Measurements from ENCODE around the gene ZNF771.

Gene ZNF771

GRCh38 chr16:30398661-30399434 is 8.6 kb upstream of the ZNF771 start:
- H3K36me3 ChIP-seq (ENCODE audit: control insufficient read depth in 5 of 5, insufficient read depth in 5 of 5, low read length in 5 of 5): peaks cover 0 to 16% (median 10%) of the 10 kb centered on the region in 5 donors
- no peaks in the 10 kb centered on the region for H3K9me3 ChIP-seq (ENCODE audit: control insufficient read depth in 5 of 5, low read length in 5 of 5)
- H3K4me3 ChIP-seq (ENCODE audit: low read depth in 1 of 5, low read length in 5 of 5): no peak overlapping the region
- H3K27me3 ChIP-seq (ENCODE audit: control insufficient read depth in 5 of 5, insufficient read depth in 4 of 5, low read length in 5 of 5): no peaks in the 10 kb centered on the region
- H3K27ac ChIP-seq (ENCODE audit: low read depth, low read length): no peak overlapping the region
- H3K4me1 ChIP-seq (ENCODE audit: control insufficient read depth in 5 of 5, insufficient read depth in 5 of 5, low read length in 5 of 5): peaks cover 2 to 33% (median 30%) of the 10 kb centered on the region in 5 donors
- H3K9ac ChIP-seq (ENCODE audit: low read length in 5 of 5): no peak overlapping the region

GRCh38 chr16:30399435-30400186 is 7.8 kb upstream of the ZNF771 start:
- Histone ChIP-seq H3K27ac (ENCODE audit: low read depth, low read length) (peak overlapping the region; percentile 75), H3K27me3 (ENCODE audit: control insufficient read depth in 5 of 5, insufficient read depth in 4 of 5, low read length in 5 of 5) (no peaks in the 10 kb centered on the region), H3K9ac (ENCODE audit: low read length in 5 of 5) (peak overlapping the region in 4 of 5 donors; percentile 79 to 86 (median 84)), H3K9me3 (ENCODE audit: control insufficient read depth in 5 of 5, low read length in 5 of 5) (no peaks in the 10 kb centered on the region), H3K4me3 (ENCODE audit: low read depth in 1 of 5, low read length in 5 of 5) (peak overlapping the region; percentile 17 to 83 (median 80)), H3K4me1 (ENCODE audit: control insufficient read depth in 5 of 5, insufficient read depth in 5 of 5, low read length in 5 of 5) (peaks cover 2 to 28% (median 24%) of the 10 kb centered on the region in 5 donors), H3K36me3 (ENCODE audit: control insufficient read depth in 5 of 5, insufficient read depth in 5 of 5, low read length in 5 of 5) (peaks cover 0 to 16% (median 10%) of the 10 kb centered on the region in 5 donors)

- Histone ChIP-seq H3K9me3 (ENCODE audit: control insufficient read depth in 5 of 5, low read length in 5 of 5) (no peaks in the 10 kb centered on the region), H3K9ac (ENCODE audit: low read length in 5 of 5) (no peak overlapping the region), H3K36me3 (ENCODE audit: control insufficient read depth in 5 of 5, insufficient read depth in 5 of 5, low read length in 5 of 5) (peaks cover 0 to 16% (median 10%) of the 10 kb centered on the region in 5 donors), H3K27me3 (ENCODE audit: control insufficient read depth in 5 of 5, insufficient read depth in 4 of 5, low read length in 5 of 5) (no peaks in the 10 kb centered on the region), H3K27ac (ENCODE audit: low read depth, low read length) (no peak overlapping the region), H3K4me3 (ENCODE audit: low read depth in 1 of 5, low read length in 5 of 5) (no peak overlapping the region), H3K4me1 (ENCODE audit: control insufficient read depth in 5 of 5, insufficient read depth in 5 of 5, low read length in 5 of 5) (peaks cover 4 to 19% (median 17%) of the 10 kb centered on the region in 5 donors)
Measured at GRCh38 chr16:30401768-30402425, 5.5 kb upstream of the ZNF771 start.

DNA sequence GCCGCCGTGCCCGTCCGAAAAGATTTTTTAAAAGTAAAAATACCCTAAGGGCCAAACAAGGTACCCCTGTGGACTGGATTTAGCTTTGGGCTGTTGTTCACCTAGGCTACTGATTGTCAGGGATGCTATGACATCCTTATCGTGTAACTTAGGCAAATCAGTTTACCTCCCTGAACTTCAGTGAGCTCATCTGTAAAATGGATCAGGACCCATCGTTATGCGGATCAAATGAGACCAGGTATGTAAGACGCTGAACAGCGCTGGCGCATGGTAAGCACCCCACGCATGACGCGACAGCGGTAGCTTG is 658 bp upstream of the ZNF771 start:
- H3K9ac ChIP-seq (ENCODE audit: low read length in 5 of 5): peak overlapping the region in 4 of 5 donors; percentile 68 to 85 (median 77)
- H3K4me3 ChIP-seq (ENCODE audit: low read depth in 1 of 5, low read length in 5 of 5): peak overlapping the region; percentile 59 to 77 (median 68)
- H3K36me3 ChIP-seq (ENCODE audit: control insufficient read depth in 5 of 5, insufficient read depth in 5 of 5, low read length in 5 of 5): peaks cover 0 to 5% (median 5%) of the 10 kb centered on the region in 5 donors
- H3K27ac ChIP-seq (ENCODE audit: low read depth, low read length): peak overlapping the region; percentile 63
- peaks cover 4 to 27% (median 24%) of the 10 kb centered on the region in 5 donors for H3K4me1 ChIP-seq (ENCODE audit: control insufficient read depth in 5 of 5, insufficient read depth in 5 of 5, low read length in 5 of 5)
- H3K9me3 ChIP-seq (ENCODE audit: control insufficient read depth in 5 of 5, low read length in 5 of 5): no peaks in the 10 kb centered on the region
- H3K27me3 ChIP-seq (ENCODE audit: control insufficient read depth in 5 of 5, insufficient read depth in 4 of 5, low read length in 5 of 5): no peaks in the 10 kb centered on the region

GRCh38 chr16:30407804-30408534 is 563 bp downstream of the ZNF771 start:
- H3K4me1 ChIP-seq (ENCODE audit: control insufficient read depth in 5 of 5, insufficient read depth in 5 of 5, low read length in 5 of 5): peaks cover 4 to 27% (median 24%) of the 10 kb centered on the region in 5 donors
- H3K4me3 ChIP-seq (ENCODE audit: low read depth in 1 of 5, low read length in 5 of 5): peak overlapping the region in 4 of 5 donors; percentile 58 to 77 (median 64)
- peaks cover 0 to 11% (median 5%) of the 10 kb centered on the region in 5 donors for H3K36me3 ChIP-seq (ENCODE audit: control insufficient read depth in 5 of 5, insufficient read depth in 5 of 5, low read length in 5 of 5)
- peak overlapping the region in 4 of 5 donors; percentile 73 to 89 (median 80) for H3K9ac ChIP-seq (ENCODE audit: low read length in 5 of 5)
- no peaks in the 10 kb centered on the region for H3K27me3 ChIP-seq (ENCODE audit: control insufficient read depth in 5 of 5, insufficient read depth in 4 of 5, low read length in 5 of 5)
- H3K9me3 ChIP-seq (ENCODE audit: control insufficient read depth in 5 of 5, low read length in 5 of 5): no peaks in the 10 kb centered on the region
- peak overlapping the region; percentile 63 for H3K27ac ChIP-seq (ENCODE audit: low read depth, low read length)

GRCh38 chr16:30409125-30410060 is 2.0 kb downstream of the ZNF771 start:
- Histone ChIP-seq H3K9ac (ENCODE audit: low read length in 5 of 5) (no peak overlapping the region), H3K9me3 (ENCODE audit: control insufficient read depth in 5 of 5, low read length in 5 of 5) (no peaks in the 10 kb centered on the region), H3K27ac (ENCODE audit: low read depth, low read length) (no peak overlapping the region), H3K27me3 (ENCODE audit: control insufficient read depth in 5 of 5, insufficient read depth in 4 of 5, low read length in 5 of 5) (no peaks in the 10 kb centered on the region), H3K4me1 (ENCODE audit: control insufficient read depth in 5 of 5, insufficient read depth in 5 of 5, low read length in 5 of 5) (peaks cover 4 to 27% (median 24%) of the 10 kb centered on the region in 5 donors), H3K36me3 (ENCODE audit: control insufficient read depth in 5 of 5, insufficient read depth in 5 of 5, low read length in 5 of 5) (peaks cover 0 to 18% (median 11%) of the 10 kb centered on the region in 5 donors), H3K4me3 (ENCODE audit: low read depth in 1 of 5, low read length in 5 of 5) (peak overlapping the region in 2 of 5 donors; percentile 2 to 8)

GRCh38 chr16:30413112-30413806 is 5.9 kb downstream of the ZNF771 start:
- no peaks in the 10 kb centered on the region for H3K9me3 ChIP-seq (ENCODE audit: control insufficient read depth in 5 of 5, low read length in 5 of 5)
- H3K27ac ChIP-seq (ENCODE audit: low read depth, low read length): no peak overlapping the region
- peaks cover 1 to 27% (median 25%) of the 10 kb centered on the region in 5 donors for H3K4me1 ChIP-seq (ENCODE audit: control insufficient read depth in 5 of 5, insufficient read depth in 5 of 5, low read length in 5 of 5)
- no peak overlapping the region for H3K9ac ChIP-seq (ENCODE audit: low read length in 5 of 5)
- H3K36me3 ChIP-seq (ENCODE audit: control insufficient read depth in 5 of 5, insufficient read depth in 5 of 5, low read length in 5 of 5): peaks cover 0 to 18% (median 11%) of the 10 kb centered on the region in 5 donors
- no peaks in the 10 kb centered on the region for H3K27me3 ChIP-seq (ENCODE audit: control insufficient read depth in 5 of 5, insufficient read depth in 4 of 5, low read length in 5 of 5)
- H3K4me3 ChIP-seq (ENCODE audit: low read depth in 1 of 5, low read length in 5 of 5): no peak overlapping the region

DNA sequence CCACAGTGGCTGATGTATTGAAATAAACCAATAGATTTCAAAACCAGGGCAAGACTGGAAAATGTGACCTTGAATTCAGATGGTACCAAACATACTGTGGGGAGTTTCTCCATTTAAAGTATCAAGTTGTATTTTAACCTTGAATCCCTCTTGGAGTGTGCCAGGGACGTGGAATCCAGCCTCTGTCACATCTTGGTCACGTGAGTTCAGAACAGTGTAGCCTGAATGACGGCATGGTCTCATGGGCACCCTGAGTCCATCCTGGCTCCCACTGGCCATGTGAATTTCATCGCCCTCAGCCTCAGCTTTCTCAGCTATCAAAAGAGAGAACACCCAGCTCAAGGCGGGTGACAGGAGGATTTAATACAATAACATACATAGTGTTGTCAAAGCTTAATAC is 6.8 kb downstream of the ZNF771 start:
- no peaks in the 10 kb centered on the region for H3K27me3 ChIP-seq (ENCODE audit: control insufficient read depth in 5 of 5, insufficient read depth in 4 of 5, low read length in 5 of 5)

More for the DNA sequence above, 6.8 kb downstream of the ZNF771 start:
- peak overlapping the region in 1 of 5 donors; percentile 10 for H3K9ac ChIP-seq (ENCODE audit: low read length in 5 of 5)
- no peaks in the 10 kb centered on the region for H3K9me3 ChIP-seq (ENCODE audit: control insufficient read depth in 5 of 5, low read length in 5 of 5)
- H3K4me1 ChIP-seq (ENCODE audit: control insufficient read depth in 5 of 5, insufficient read depth in 5 of 5, low read length in 5 of 5): peaks cover 0 to 25% (median 21%) of the 10 kb centered on the region in 5 donors
- H3K36me3 ChIP-seq (ENCODE audit: control insufficient read depth in 5 of 5, insufficient read depth in 5 of 5, low read length in 5 of 5): peaks cover 0 to 18% (median 11%) of the 10 kb centered on the region in 5 donors
- no peak overlapping the region for H3K27ac ChIP-seq (ENCODE audit: low read depth, low read length)
- no peak overlapping the region for H3K4me3 ChIP-seq (ENCODE audit: low read depth in 1 of 5, low read length in 5 of 5)
